Stimulated activated CD4-positive, alpha-beta T cell treated with anti-CD3 and anti-CD28 coated beads, Interleukin-4, amount 100 ng/mL, for 1 hour (primary cell): ENCODE results near the gene PSMD9.
"Not testable (repeated sequence)": the region's sequence is repeated elsewhere in the genome, so short reads cannot be mapped to it uniquely, and the experiment has no call there.

Experiments used
- DNase-seq: peaks from one replicate; pipeline ENCODE4 v3.0.0-alpha.2; 2020

PSMD9 gene

DNA sequence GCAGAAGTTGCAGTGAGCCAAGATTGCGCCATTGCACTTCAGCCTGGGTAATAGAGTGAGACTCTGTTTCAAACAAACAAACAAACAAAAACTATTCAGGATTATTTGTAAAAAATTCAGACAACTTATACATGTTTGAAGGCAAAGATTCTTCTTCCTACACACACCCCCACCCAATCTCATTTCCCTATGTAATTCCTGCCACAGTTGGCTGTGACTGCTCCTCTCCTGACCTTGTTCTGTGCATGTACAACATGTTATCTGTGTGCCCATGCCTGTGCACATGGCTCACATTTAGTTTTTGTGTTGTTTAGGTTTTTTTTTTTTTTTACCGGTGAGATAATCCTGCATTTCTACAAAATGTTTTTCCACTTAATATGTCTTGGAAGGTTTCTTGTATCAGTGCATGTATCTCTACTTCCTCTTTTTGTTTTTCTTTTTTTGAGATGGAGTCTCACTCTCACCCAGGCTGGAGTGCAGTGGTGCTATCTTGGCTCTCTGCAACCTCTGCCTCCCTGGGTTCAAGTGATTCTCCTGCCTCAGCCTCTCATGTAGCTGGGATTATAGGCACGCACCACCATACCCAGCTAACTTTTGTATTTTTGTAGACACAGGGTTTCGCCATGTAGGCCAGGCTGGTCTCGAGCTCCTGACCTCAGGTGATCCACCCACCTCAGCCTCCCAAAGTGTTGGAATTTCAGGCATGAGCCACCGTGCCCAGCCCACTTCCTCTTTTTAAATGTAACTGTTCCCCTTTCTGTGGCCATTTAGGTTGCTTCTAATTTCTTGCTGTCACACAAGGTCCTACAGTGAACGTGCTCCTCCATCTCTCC lies 38.5 kb downstream of the PSMD9 start:
- no peak for DNase-seq

DNA sequence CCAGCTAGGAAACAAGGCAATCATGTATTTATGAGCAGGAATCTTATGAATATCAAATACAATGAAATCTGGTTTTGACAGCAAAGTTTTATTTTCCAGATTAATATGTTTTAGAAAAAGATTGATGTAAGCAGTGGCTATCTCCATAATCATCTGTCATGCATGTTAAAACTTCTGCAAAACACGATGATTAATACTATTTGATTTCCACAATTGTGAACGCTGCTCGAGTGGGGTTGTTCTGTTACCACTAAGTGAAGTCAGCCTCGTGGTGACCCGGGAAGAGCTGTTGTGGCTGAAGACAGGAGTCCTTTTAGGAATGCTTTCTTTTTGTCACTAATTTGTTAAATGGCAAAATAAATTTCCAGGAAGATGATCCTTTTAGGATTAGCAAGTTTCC lies 39.2 kb downstream of the PSMD9 start:
- no peak for DNase-seq

DNA sequence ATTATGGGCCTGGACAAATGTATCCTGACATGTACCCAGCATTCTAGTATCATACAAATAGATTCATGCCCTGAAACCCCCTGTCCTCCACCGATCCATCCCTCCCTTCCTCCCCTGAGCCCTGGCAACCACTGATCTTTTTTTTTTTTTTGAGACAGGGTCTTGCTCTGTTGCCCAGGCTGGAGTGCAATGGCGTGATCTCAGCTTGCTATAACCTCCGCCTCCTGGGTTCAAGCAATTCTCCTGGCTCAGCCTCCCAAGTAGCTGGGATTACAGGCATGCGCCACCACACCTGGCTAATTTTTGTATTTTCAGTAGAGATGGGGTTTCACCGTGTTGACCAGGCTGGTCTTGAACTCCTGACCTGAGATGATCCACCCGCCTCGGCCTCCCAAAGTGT lies 41.0 kb downstream of the PSMD9 start:
- not testable (repeated sequence) for DNase-seq

DNA sequence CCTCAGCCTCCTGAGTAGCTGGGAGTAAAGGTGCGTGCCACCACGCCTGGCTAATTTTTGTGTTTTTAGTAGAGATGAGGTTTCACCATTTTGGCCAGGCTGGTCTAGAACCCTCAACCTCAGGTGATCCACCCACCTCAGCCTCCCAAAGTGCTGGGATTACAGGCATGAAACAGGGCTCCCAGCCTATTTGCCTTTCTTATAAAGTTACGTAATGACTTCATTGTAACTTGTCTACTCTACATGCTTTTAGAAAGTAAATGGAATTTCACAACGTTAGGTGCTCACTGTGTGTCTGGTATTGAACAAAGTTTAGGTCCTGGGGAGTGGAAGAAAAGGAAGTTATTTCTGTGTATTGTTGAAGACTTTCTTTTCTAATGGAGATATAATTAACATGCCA lies 42.3 kb downstream of the PSMD9 start:
- no peak for DNase-seq

DNA sequence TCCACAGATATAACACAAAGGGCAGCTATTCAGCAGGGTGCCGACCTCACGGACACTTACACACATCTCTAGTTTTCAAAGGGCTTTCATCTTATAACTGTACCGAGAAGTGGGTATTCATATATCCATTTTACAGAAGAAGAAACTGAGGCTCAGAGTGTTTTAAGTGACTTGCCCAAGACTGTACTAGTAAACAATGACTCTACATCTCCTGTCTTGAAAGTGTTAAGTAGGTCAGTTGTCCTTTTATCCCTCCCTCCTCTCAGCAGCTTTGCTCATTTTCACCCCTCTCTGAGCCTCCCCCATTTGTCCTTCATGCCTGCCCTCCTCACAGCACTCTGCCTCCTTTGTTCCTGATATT lies 43.6 kb downstream of the PSMD9 start:
- DNase-seq: no peak

DNA sequence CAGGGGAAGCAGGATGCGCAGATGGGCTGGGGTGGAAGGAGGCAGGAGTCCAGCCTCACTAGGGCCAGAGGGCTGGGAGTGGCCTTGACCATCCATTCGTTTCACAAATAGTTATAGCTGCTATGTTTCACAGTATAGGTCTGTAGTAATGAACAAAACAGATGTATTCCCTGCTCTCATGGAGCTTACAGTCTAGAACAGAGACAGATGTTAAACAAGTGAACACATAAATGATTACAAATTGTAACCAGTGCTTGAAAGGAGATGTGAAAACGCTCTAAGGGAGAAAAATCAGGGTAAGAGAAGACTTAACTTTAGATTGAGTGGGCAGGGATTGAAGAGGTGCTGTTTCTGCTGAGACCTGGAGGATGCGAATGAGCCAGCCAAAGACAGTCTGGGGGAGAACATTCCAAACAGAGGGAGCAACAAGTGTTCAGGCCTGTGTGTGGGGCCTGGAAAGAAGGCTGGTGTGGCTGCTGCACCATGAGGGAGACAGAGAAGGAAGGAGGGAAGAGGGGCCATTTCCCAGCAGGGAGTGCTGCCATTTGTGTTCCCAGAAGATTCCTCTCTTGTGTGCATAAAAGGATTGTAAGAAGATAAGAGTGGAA lies 44.4 kb downstream of the PSMD9 start:
- no peak for DNase-seq

DNA sequence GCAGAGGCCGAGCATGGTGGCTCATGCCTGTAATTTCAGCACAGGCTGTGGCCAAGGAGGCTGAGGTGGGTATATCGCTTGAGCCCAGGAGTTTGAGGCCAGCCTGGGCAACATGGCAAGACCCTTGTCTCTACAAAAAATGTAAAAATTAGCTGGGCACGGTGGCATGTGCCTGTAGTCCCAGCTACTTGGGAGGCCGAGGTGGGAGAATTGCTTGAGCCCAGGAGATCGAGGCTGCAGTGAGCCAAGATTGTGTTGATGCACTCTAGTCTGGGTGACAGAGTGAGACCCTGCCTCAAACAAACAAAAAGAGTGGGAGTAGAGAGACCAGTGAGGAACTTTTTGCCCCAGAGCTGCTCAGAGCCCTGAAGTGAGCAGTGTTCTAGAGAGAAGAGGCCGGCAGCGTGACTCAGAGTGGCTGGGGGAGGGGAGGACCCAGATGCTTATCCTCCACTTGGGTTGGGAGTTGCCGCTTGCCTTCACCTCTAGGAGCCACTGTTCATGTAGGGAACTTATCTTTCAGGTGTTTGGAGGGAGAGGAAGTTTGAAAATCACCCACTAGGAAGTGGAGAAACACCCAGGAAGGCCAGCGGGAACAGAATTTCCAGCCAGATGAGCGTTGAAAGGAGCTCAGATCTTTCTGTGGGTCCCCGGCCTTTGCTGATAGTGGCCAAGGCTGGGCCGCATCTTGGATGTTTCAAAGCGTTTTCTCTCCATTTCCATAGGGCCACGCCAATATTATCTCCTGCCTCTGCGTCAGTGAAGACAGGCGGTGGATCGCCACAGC lies 45.1 kb downstream of the PSMD9 start:
- no peak for DNase-seq

DNA sequence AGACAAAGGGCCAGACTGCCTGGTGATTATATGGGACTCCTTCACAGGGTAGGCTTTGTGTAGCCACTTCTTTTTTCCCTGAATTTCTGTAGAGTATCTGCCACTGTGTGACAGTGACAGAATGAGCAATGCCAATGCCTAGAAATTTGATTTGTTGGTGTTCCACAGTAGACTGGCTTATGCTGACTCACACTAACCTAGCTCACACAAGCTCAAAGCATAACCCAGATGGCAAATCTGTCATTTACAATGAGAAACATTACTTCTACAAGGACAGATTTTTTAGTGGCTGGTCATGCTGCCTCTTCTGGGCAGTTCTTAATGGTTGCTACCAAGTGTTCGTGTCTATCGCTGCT lies 45.7 kb downstream of the PSMD9 start:
- DNase-seq: no peak

DNA sequence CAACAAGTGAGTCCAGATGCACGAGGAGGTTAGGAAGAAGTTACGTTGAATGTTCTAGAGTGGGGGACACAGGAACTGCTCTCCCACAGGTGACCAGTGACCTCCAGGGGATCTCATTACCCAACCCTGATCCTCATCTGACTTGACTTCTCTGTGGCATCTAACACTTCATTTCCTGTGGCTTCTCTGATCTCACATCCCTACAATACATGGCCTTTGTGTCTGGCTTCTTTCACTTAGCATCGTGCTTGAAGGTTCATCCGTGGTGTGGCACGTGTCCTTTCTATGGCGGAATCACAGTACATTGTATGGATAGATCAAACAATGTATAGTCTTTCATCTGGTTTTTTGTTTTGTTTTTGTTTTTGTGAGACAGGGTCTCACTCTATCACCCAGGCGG lies 49.1 kb downstream of the PSMD9 start:
- no peak for DNase-seq

DNA sequence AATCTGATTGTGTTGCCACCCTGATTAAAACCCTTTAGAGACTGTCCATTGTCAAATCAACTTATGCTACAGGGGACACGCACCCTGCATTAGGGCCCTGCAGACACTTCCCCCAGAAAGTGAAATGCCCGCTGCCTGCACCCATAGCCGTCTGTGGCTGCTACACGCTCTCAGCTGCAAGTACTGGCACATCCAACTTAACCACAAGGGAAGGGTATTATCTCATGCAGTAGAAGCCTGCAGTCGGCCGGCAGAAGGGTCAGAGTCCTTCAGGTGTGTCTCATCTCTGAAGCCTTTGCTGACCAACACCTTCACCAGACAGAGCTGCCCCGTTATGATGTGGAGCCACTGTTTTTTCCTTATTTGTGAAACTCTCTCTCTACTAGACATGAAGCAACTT lies 50.6 kb downstream of the PSMD9 start:
- no peak for DNase-seq

DNA sequence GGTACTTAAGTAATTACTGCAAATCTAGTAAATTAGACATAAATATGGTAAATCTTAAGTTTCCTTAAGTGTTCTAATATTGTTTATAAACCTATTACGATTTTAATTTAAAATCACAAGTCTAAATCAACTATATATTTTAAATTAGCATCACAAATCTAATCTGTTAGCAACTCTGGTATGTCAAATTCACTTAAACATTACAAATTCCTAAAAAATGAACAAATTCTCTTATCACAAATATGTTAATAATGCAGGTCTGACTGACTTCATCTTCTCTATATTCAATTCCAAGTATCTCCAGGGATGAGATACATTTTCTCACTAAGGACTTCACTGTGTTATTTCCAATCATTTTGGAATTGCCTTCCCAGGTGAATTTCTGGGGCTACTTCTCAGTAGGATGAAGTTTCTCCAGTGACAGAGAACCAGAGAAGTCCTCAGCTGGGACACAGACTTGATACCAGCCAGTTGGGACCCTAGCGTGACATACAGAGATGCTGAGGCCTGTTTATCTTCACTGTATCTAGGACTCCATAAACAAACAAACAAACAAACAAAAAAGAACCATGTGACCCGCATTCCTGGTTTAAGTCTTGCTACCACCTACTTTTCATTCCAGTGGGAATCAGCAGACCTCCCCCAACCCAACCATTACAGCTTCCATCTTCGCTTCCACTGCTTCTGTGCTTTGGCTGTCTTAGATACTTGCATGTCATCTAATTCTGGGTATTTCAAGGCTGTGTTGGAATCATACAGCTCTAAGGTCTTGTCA lies 51.6 kb downstream of the PSMD9 start:
- DNase-seq: no peak

DNA sequence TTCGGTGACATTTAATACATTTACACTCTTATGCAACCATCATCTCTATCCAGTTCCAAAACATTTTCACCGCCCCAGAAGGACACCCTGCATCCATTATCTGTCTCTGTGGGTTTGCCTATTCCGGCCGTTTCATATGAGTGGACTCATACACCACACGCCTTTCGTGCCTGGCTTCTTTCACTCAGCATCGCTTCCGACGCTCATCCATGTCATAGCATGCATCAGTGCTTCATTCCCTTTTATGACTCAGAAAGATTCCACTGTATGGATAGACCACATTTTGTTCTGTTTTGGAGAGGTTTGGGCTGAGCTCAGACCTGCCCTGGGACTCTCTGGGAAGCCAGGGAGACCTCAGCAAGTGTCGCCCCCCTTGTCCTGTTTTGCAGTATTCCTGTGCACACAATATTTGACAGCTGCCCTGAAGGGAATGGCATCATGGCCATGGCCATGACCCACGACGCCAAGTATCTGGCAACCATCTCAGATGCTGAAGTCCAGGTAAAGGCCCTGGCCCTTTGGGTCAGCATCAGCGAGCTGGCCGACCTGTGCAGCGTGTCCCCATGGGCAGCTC lies 53.6 kb downstream of the PSMD9 start:
- no peak for DNase-seq

DNA sequence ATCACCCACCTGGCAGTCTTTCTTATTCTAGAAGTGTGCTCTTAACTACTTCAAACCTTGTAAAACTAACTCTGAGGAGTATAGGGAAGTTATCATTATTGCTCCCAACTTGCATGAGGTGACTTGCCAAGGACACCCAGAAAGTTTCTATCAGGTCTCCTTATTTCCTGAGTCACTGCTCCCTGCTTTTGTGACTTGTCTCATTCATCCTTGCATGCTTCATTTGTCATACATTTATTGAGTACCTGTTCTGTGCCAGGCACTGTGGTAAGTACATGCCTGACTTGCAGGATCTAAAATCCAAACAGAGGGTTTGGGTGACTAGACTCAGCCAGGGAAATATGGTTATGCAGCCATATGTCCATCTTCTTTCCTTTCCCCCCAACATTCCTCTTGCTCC lies 55.3 kb downstream of the PSMD9 start:
- no peak for DNase-seq

DNA sequence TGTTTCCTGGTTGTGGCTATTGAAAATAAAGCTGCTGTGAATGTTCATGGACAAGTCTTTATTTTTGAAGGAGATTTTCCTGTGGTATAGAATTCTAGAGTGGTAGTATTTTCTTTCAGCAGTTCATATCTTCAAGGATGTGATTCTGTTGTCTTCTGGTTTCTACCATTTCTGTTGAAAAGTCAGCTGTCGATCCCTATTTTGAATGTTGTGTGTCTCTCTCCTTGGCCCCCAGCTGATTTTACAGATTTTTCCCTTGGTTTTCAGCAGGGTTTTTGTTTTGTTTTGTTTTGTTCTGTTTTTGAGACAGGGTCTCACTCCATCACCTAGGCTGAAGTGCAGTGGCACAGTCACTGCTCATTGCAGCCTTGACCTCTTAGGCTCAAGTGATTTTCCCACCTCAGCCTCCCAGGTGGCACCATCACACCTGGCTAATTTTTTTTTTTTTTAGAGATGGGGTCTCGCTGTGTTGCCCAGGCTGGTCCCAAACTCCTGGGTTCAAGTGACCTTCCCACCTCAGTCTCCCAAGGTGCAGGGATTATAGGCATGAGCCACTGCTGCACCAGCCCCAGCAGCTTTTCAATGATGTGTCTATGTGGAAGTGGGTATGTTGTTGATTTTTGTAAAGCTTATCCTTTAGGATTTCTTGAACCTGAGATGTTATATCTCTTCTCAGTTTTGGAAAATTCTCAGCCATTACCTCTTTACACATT lies 57.9 kb downstream of the PSMD9 start:
- DNase-seq: no peak

DNA sequence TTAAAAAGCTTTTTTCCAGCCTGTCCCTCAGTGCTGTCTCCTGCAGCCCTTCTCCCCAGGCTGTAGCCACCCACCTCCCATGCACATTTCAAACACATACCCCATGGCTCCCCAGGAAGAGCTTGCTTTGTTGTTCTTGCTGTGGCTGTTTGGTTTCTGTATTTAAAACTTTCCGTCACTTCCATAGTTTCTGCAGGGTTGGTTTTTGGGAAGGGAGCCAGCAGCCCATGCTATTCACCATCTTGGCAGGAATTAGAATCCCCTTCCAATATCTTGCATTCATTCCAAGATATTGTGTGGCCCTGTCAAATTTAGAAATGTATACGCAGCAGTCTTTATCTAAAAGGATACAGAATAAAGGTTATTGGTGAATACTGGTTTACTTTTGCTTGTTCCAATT lies 59.4 kb downstream of the PSMD9 start:
- DNase-seq: no peak

DNA sequence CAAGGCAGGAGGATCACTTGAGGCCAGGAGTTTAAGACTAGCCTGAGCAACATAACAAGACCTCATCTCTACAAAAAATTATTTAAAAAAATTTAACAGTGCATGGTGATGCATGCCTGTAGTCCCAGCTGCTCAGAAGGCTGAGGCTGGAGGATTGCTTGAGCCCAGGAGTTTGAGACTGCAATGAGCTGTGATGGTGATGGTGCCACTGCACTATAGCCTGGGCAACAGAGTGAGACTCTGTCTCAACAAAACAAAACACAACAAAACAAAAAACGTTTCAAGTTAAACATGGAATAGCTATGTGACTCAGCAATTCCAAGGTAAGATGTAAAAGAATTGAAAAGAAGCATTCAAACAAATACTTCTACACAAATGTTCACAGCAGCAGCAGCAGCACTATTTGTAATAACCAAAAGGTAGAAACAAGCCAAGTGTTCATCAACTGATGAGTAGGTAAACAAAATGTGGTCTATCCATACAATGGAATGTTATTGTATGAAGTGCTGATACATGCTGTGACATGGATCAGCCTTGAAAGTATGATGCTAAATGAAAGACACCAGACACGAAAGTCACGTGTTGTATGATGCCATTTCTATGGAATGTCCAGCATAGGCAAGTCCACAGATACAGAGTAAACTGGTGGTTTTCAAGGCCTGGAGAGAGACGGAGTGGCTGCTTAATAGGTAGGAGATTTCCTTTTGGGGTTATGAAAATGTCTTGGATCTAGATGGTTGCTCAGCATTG lies 61.2 kb downstream of the PSMD9 start:
- no peak for DNase-seq

DNA sequence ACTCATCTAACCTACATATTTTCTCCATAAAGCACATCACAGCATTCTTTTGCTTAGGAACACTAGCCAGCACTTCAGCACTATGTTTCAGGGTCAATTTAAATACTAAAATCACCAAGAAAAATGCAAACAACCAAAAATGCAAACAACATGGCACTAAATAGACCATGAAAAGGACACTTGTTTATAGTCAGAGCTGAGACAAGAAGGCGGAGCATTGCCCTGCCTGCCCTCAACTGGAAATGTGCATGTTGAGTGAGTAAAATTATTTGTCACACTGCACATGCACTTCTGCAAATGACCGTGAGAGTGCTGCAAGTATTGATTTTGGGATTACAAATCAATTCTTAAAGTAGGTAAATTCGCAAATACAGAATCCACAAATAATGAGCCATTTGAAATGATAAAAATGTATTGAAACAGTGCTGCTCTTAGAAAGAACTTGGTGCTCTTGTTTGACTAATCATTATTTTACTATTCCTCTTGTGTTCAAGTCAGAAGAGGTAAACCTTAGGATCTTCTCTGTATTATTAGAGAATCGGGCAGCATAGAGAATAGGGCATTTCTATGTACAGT lies 64.6 kb downstream of the PSMD9 start:
- no peak for DNase-seq

DNA sequence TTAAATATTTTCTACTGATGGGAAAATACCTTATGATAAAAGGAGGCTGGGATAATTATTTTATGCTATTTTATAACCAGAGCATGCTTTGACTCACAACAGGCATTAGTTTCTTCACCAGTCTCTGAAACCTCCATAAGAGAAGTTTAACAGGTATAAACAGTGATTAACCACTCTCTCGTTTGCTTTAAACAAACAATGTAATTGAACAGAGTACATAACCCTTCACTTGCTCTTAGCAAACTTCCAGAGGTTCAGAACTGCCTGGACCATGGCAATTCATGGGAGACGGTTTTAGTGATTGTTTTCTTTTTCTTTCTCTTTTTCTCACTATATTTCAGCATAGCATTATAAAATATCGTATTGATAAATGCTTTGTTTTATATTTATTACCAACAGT lies 65.1 kb downstream of the PSMD9 start:
- DNase-seq: no peak

DNA sequence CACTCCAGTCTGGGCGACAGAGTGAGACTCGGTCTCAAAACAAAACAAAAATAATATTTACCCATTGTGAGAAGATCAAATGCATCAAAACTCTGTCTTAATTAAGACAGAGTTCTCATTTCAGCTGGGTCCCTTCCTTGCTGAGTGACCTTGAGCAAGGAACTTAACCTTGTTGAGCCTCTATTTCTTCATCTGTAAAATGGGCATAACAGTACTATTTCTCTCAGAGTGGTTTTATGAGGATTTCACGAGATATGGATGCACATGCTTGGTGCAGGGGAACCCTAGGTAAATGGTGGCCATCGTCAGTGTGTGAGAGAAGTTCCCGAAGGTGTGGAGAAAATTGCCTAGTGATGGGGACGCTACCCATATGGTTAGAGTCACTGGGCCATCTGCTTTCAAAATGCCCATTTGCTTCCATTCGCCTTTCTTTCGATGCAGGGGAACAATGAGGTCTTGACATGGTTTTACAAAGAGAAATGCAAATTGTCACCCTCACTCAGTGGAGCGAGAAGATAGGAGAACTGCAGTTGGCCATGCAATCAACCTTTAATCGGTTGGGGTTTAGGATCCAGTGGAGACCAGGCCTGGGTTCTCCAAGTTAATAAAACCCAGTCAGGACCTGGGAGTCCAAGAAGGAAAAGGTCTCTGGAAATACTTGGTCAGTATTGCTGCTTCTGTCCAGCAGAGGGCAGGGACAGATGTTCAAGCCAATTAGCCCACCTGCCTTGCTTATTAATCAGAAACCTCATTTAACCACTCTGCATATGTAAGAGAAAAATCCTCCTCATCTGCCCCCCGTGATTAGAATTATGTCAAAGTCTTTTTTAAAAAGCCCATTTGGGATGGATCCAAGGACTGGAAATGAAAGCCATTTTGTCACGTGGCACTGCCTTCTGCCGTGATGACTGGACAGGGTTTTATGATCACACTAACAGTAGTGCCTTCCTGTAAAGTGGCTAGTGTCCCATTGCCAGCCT lies 67.0 kb downstream of the PSMD9 start:
- no peak for DNase-seq
